ENCODE measurements around the gene OPHN1.

OPHN1 gene

DNA sequence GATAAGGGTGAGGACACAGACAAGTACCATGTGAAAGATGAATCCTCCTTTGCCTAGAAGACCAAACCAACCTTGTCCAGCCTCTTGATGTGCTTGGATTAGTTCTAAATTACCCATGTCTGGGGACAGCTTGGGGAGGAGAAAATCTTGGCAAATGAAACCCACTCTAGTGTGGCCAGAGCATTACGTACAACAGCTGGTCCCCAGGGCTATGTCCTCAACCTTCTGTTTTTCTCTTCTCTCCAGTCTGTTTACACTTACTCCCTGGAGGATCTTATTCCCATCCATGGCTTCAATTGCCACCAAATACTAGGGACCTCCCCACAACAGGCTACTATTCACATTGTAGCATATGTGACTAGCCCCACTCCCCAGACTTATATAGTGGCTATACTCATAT, 384.5 kb downstream of the OPHN1 start:
- Mint-ChIP-seq H3K27ac (no peak overlapping the region), H3K27me3 (ENCODE audit: low read depth) (no peaks in the 10 kb centered on the region), H3K4me1 (no peaks in the 10 kb centered on the region), H3K9me3 (no peaks in the 10 kb centered on the region), H3K4me3 (no peak overlapping the region), H3K36me3 (ENCODE audit: low read depth) (peaks cover 8% of the 10 kb centered on the region)
- TF ChIP-seq, protein P1, sequence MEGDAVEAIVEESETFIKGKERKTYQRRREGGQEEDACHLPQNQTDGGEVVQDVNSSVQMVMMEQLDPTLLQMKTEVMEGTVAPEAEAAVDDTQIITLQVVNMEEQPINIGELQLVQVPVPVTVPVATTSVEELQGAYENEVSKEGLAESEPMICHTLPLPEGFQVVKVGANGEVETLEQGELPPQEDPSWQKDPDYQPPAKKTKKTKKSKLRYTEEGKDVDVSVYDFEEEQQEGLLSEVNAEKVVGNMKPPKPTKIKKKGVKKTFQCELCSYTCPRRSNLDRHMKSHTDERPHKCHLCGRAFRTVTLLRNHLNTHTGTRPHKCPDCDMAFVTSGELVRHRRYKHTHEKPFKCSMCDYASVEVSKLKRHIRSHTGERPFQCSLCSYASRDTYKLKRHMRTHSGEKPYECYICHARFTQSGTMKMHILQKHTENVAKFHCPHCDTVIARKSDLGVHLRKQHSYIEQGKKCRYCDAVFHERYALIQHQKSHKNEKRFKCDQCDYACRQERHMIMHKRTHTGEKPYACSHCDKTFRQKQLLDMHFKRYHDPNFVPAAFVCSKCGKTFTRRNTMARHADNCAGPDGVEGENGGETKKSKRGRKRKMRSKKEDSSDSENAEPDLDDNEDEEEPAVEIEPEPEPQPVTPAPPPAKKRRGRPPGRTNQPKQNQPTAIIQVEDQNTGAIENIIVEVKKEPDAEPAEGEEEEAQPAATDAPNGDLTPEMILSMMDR (IDR thresholded peaks at IDR 0.05; ENCODE audit: unreplicated experiment in 3 of 3) = no peak

DNA sequence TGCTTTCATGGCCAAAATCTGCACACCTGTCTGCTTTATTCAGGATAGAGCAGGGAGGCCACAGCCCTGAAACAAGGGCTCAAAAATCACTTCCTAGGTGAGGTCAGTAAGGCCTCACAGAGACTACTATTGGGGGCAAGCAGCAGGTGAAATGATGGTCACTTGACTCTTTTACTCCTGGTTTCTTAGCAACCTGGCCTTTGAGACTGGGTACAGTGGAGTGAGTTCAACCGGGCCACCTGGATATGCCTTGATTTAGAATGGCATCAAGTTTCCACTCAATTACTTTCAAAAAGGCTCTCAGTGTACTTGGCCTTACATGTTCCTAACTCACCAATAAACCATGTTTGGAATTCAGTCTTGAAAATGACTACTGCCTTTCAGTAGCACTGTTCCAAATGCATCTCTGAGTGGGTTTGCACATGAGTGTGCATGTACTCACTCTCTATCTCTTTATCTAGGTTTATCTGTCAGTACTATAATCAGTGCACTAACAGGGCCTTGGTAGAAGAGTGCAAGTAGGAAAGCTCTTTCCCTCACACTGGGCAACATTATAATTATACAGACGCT, 388.2 kb downstream of the OPHN1 start:
- Mint-ChIP-seq H3K4me3 (no peak overlapping the region), H3K4me1 (no peaks in the 10 kb centered on the region), H3K9me3 (no peaks in the 10 kb centered on the region), H3K36me3 (ENCODE audit: low read depth) (no peaks in the 10 kb centered on the region), H3K27me3 (ENCODE audit: low read depth) (no peaks in the 10 kb centered on the region), H3K27ac (peak overlapping the region in 1 of 3 experiments; percentile 42)
- TF ChIP-seq, protein P1 (IDR thresholded peaks at IDR 0.05; ENCODE audit: unreplicated experiment in 3 of 3) = no peak

DNA sequence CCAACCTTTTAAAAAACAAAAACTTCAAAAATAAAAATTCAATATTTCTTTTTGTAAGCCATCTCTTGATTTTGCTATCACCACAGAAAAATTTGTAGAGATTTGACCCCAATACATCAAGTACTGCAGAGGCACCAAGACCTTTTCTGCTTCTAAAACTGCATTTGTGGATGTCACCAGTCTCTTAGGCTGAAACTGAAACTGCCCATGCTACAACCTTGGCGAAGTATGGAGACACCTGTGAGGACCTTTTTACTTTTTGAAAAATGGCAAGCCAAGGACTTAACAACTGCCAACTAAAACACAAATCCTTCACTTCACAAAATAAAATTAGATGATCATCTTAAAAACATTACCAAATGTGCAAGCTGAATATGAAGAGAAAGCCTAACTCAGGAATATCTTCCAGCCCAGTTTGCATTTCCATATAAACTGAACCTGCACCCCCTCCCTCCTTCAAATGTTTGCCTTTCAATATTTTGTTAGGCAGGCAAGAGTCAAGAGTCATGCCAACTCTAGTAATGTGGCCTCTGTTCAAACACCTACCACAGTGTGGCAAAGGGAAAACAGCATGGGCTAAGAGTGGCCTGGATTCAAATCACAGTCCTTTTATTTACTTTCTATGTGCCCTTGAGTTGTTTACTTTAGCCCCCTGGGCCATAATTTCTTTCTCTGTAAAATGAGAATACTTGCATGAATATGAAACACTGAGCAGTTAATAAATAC, 389.4 kb downstream of the OPHN1 start:
- Mint-ChIP-seq H3K36me3 (ENCODE audit: low read depth) (no peaks in the 10 kb centered on the region), H3K4me1 (no peaks in the 10 kb centered on the region), H3K27ac (no peak overlapping the region), H3K4me3 (no peak overlapping the region), H3K9me3 (no peaks in the 10 kb centered on the region), H3K27me3 (ENCODE audit: low read depth) (no peaks in the 10 kb centered on the region)
- TF ChIP-seq, protein P1 (IDR thresholded peaks at IDR 0.05; ENCODE audit: unreplicated experiment in 3 of 3) = no peak

DNA sequence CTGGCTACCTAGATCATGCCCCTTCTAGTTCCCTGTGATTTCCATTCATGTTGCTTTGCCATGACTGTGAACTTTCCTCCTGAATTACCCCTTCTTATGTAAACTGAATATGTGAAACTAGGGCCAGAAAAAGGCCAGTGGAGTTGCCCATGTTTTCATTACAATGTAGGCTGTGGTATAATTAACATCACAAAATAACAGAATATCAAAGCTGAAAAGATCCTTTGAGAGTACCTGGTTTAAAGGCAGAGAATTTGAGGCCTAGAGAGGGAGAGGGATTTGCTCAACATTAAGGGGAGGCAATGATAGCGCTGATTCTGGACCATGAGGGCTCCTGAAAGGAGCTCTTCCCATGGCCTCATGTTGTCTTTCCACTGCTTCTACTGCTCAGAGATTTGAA, 392.2 kb downstream of the OPHN1 start:
- Mint-ChIP-seq H3K4me3 (no peak overlapping the region), H3K4me1 (no peaks in the 10 kb centered on the region), H3K27me3 (ENCODE audit: low read depth) (no peaks in the 10 kb centered on the region), H3K27ac (no peak overlapping the region), H3K9me3 (peaks cover 3% of the 10 kb centered on the region), H3K36me3 (ENCODE audit: low read depth) (no peaks in the 10 kb centered on the region)
- TF ChIP-seq, protein P1 (IDR thresholded peaks at IDR 0.05; ENCODE audit: unreplicated experiment in 3 of 3) = no peak

DNA sequence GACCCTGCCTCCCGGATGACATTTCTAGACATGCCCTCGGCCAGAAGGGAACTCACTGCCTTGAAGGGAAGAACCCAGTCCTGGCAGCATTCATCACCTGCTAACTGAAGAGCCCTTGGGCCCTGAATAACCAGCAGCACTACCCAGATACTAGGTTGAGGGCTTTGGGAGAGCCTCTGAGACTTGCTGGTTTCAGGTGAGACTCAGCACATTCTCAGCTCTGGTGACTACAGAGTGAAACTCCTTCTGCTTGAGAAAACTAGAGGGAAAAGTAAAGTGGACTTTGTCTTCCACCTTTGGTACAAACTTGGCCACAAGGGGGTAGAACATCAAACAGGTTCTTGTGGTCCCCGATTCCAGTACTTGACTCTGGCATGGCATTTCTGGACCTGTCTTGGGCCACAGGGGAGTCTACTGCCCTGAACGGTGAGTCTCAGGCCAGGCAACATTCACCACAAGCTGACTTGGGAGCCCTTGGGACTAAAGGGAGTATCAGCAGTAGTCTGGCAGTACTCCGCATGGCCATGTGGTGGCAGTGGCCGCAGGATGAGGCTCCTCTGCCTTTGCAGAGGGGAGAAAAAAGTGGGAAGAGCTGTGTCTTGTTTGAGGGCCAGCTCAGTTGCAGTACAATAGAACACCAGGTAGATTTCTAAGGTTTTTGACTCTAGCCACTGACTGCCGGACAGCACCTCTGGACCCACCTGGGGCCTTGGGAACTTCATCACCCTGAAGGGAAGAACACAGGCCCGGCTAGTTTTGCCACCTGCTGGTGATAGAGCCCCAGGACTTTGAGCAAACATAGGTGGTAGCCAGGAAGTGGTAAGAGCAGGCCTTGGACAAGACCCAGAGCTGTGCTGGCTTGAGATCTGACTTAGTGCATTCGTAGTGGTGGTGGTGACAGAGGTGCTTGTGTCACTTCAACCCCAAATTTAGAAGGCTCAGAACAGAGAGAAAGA, 414.8 kb downstream of the OPHN1 start:
- TF ChIP-seq, protein P1 (IDR thresholded peaks at IDR 0.05; ENCODE audit: unreplicated experiment in 3 of 3) = peak in 1 of 3 experiments; percentile 28
- no peak overlapping the region for H3K4me3 Mint-ChIP-seq
- H3K27me3 Mint-ChIP-seq (ENCODE audit: low read depth) = no peaks in the 10 kb centered on the region
- peaks cover 8% of the 10 kb centered on the region for H3K9me3 Mint-ChIP-seq
- no peaks in the 10 kb centered on the region for H3K4me1 Mint-ChIP-seq
- H3K27ac Mint-ChIP-seq = no peak overlapping the region
- no peaks in the 10 kb centered on the region for H3K36me3 Mint-ChIP-seq (ENCODE audit: low read depth)
